Erythroblast (primary cell): Measurements from ENCODE around the gene MAST3.

Experiments
- GATA1 ChIP-seq: IDR thresholded peaks from 2 replicates; pipeline ENCODE4 v1.6.1; 2011; ENCODE audit warnings: low read depth, mild to moderate bottlenecking, control low read depth, low read length, moderate library complexity
- POLR2A ChIP-seq: IDR thresholded peaks from 2 replicates; pipeline ENCODE4 v1.6.1; 2011; ENCODE audit warnings: mild to moderate bottlenecking, low read length

DNA sequence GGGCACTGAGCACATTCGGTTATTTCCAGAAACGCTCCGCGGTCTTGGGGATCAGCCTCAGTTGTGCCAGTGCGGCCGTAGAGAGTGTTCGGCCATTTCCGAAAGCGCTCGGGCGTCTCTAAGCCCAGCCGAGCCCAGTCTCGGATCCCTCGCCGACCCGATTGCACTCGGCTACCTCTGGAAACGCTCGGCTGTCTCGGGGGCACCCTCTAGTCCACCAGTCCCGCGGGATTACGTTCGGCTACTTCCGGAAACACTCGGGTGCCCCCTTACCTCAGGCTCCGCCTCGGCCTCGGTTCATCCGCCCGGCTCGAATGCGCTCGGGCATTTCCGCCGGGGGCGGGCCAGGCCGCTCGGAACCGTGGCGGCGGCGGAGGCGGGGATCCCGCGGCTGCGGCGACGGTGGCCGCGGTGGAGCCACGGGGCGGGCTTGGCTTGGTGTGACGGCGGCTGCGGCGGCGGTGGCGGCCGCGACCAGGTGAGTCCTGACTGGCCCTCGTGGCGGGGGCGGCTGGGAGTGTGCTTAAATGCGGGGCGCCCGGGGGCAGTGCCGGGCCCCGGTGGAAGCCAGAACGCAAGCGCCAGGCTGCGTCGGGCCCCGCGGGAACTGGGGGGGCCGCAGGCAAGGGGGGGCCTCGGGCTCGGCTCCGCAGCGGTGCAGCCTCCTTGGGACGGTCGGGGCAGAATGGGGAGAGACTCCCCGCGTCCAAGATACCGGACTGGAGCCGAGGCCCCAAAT is 55.4 kb downstream of the MAST3 start, which contains the start of gene PIK3R2:
- TF ChIP-seq POLR2A (peak; percentile 44), GATA1 (no peak)
